OCI-LY3 (cell line): ENCODE data around the gene TMEM161B.
"Not testable (repeated sequence)": the region's sequence is repeated elsewhere in the genome, so short reads cannot be mapped to it uniquely, and the experiment has no call there.

Experiments
- H2AFZ ChIP-seq: fragments of 200-600, 300-600 bp; shearing (Covaris generic); 2 replicates; pipeline ENCODE4 v1.6.0; 2014; ENCODE audit warnings: antibody characterized with exemption, low read depth, low read length
- H3K27ac ChIP-seq: fragments of 200-600, 300-600 bp; sonication (generic); 2 replicates; pipeline ENCODE4 v1.5.1; 2014; ENCODE audit warnings: mild to moderate bottlenecking, low read length, moderate library complexity, mixed read lengths
- H3K27me3 ChIP-seq: fragments of 200-600, 300-600 bp; sonication (generic); 2 replicates; pipeline ENCODE4 v1.6.1; 2014; ENCODE audit warnings: low read depth, low read length, mixed read lengths
- H3K36me3 ChIP-seq: fragments of 200-600, 300-600 bp; sonication (generic); replicated peaks from 2 replicates; pipeline ENCODE3; 2014; ENCODE audit warnings: low read depth, low read length, mixed read lengths
- H3K4me1 ChIP-seq: fragments of 300-600, 200-600 bp; sonication (generic); 2 replicates; pipeline ENCODE4 v1.6.1; 2014; ENCODE audit warnings: low read length, mixed read lengths
- H3K4me2 ChIP-seq: fragments of 200-600, 300-600 bp; sonication (generic); 2 replicates; pipeline ENCODE4 v1.6.1; 2014; ENCODE audit warnings: low read length, mixed read lengths
- H3K4me3 ChIP-seq: fragments of 300-600, 200-600 bp; sonication (generic); 2 replicates; pipeline ENCODE4 v1.5.1; 2014; ENCODE audit warnings: antibody characterized with exemption, mild to moderate bottlenecking, low read length, moderate library complexity
- H3K79me2 ChIP-seq: fragments of 300-600, 200-600 bp; shearing (Covaris generic); 2 replicates; pipeline ENCODE4 v1.6.1; 2014; ENCODE audit warnings: mild to moderate bottlenecking, low read length, mixed read lengths
- H3K9ac ChIP-seq: fragments of 300-600, 200-600 bp; shearing (Covaris generic); 2 replicates; pipeline ENCODE4 v1.6.0; 2014; ENCODE audit warnings: mild to moderate bottlenecking, low read length, moderate library complexity
- H3K9me3 ChIP-seq: fragments of 200-600, 300-600 bp; shearing (Covaris generic); 2 replicates; pipeline ENCODE4 v1.6.1; 2014; ENCODE audit warnings: low read length, mixed read lengths; ENCODE audit not compliant: insufficient read depth
- H4K20me1 ChIP-seq: fragments of 200-600, 300-600 bp; sonication (generic); 2 replicates; pipeline ENCODE4 v1.6.1; 2016; ENCODE audit warnings: low read length, mixed read lengths; ENCODE audit not compliant: insufficient read depth
- CTCF ChIP-seq: fragments of 200-600, 300-600 bp; sonication (generic); IDR thresholded peaks from 2 replicates; pipeline ENCODE4 v1.5.1; 2014; ENCODE audit warnings: antibody characterized with exemption, low read length, low read depth
- EZH2phosphoT487 ChIP-seq: fragments of 200-600 bp; shearing (Covaris generic); IDR thresholded peaks from 2 replicates; pipeline ENCODE4 v1.6.1; 2018; ENCODE audit warnings: antibody characterized with exemption, mixed run types, low read depth

The TMEM161B gene

GRCh38 chr5:88269222-88269771 is 652 bp upstream of the TMEM161B start:
- peak overlapping the region; percentile 93 for H3K9ac ChIP-seq
- H3K9me3 ChIP-seq = no peaks in the 10 kb centered on the region
- H4K20me1 ChIP-seq = no peaks in the 10 kb centered on the region
- H3K79me2 ChIP-seq = peaks cover 63% of the 10 kb centered on the region
- peak overlapping the region; percentile 91 for H2AFZ ChIP-seq
- H3K36me3 ChIP-seq = peaks cover 18% of the 10 kb centered on the region
- TF ChIP-seq EZH2phosphoT487 (no peak), CTCF (no peak)
- peak overlapping the region; percentile 52 for H3K27ac ChIP-seq
- peak overlapping the region; percentile 100 for H3K4me3 ChIP-seq
- H3K4me2 ChIP-seq = peak overlapping the region; percentile 69
- no peaks in the 10 kb centered on the region for H3K27me3 ChIP-seq
- peaks cover 13% of the 10 kb centered on the region for H3K4me1 ChIP-seq

- H3K9ac ChIP-seq, H2AFZ ChIP-seq, H3K9me3 ChIP-seq, H3K4me1 ChIP-seq, H3K27me3 ChIP-seq, H3K4me2 ChIP-seq, H3K4me3 ChIP-seq, H4K20me1 ChIP-seq, H3K27ac ChIP-seq: not testable (repeated sequence)
- H3K36me3 ChIP-seq = peaks cover 19% of the 10 kb centered on the region
- H3K79me2 ChIP-seq = peaks cover 96% of the 10 kb centered on the region
Measured at GRCh38 chr5:88264565-88264964, 4.1 kb downstream of the TMEM161B start.

- Histone ChIP-seq H3K27me3 (no peaks in the 10 kb centered on the region), H3K27ac (no peak overlapping the region), H3K4me2 (no peak overlapping the region), H3K79me2 (peaks cover 100% of the 10 kb centered on the region), H2AFZ (no peak overlapping the region), H3K9ac (no peak overlapping the region), H4K20me1 (0 out of 2 replicates have a peak, but pooled peaks cover 2% of the 10 kb centered on the region), H3K9me3 (no peaks in the 10 kb centered on the region), H3K4me1 (peaks cover 9% of the 10 kb centered on the region), H3K4me3 (no peak overlapping the region), H3K36me3 (peaks cover 19% of the 10 kb centered on the region)
- TF ChIP-seq CTCF = no peak
- no peak for TF ChIP-seq EZH2phosphoT487
Measured at GRCh38 chr5:88263349-88263748, 5.3 kb downstream of the TMEM161B start.

- Histone ChIP-seq H3K9ac (no peak overlapping the region), H3K4me1 (peaks cover under 1% of the 10 kb centered on the region), H2AFZ (no peak overlapping the region), H3K36me3 (peaks cover 19% of the 10 kb centered on the region), H3K27ac (no peak overlapping the region), H3K79me2 (peaks cover 98% of the 10 kb centered on the region), H3K4me2 (no peak overlapping the region), H3K27me3 (no peaks in the 10 kb centered on the region), H3K9me3 (no peaks in the 10 kb centered on the region), H4K20me1 (0 out of 2 replicates have a peak, but pooled peaks cover 2% of the 10 kb centered on the region), H3K4me3 (no peak overlapping the region)
- no peak for TF ChIP-seq CTCF
- TF ChIP-seq EZH2phosphoT487 = no peak
Measured at GRCh38 chr5:88262116-88262515, 6.5 kb downstream of the TMEM161B start.
